Measurements from ENCODE around the gene DYNLT5.
"Not testable (repeated sequence)": the region's sequence is repeated elsewhere in the genome, so short reads cannot be mapped to it uniquely, and the experiment has no call there.

The DYNLT5 gene

GRCh38 chr1:66730462-66730861 lies 21.8 kb upstream of the DYNLT5 start:
- DNase-seq = no peak
- TF ChIP-seq CTCF (IDR thresholded peaks at IDR 0.05; ENCODE audit: low read depth, low read length) = no peak
- Histone ChIP-seq H3K36me3 (no peaks in the 10 kb centered on the region), H3K9me3 (ENCODE audit: severe bottlenecking) (no peaks in the 10 kb centered on the region), H3K4me3 (ENCODE audit: low read depth, low read length) (no peak overlapping the region), H3K27me3 (ENCODE audit: insufficient read depth, low read depth, severe bottlenecking) (no peaks in the 10 kb centered on the region), H3K27ac (no peak overlapping the region)

GRCh38 chr1:66731170-66731865 lies 20.9 kb upstream of the DYNLT5 start:
- Histone ChIP-seq H3K27me3 (ENCODE audit: insufficient read depth, low read depth, severe bottlenecking) (no peaks in the 10 kb centered on the region), H3K27ac (no peak overlapping the region), H3K4me3 (ENCODE audit: low read depth, low read length) (no peak overlapping the region), H3K9me3 (ENCODE audit: severe bottlenecking) (no peaks in the 10 kb centered on the region), H3K36me3 (no peaks in the 10 kb centered on the region)
- DNase-seq = no peak
- TF ChIP-seq CTCF (IDR thresholded peaks at IDR 0.05; ENCODE audit: low read depth, low read length) = no peak

- TF ChIP-seq CTCF (IDR thresholded peaks at IDR 0.05; ENCODE audit: low read depth, low read length) = no peak
- DNase-seq = no peak
- H3K9me3 ChIP-seq (ENCODE audit: severe bottlenecking) = no peaks in the 10 kb centered on the region
- no peaks in the 10 kb centered on the region for H3K36me3 ChIP-seq
- H3K4me3 ChIP-seq (ENCODE audit: low read depth, low read length) = no peak overlapping the region
- no peaks in the 10 kb centered on the region for H3K27me3 ChIP-seq (ENCODE audit: insufficient read depth, low read depth, severe bottlenecking)
- no peak overlapping the region for H3K27ac ChIP-seq
Observed at GRCh38 chr1:66732407-66733166, 19.7 kb upstream of the DYNLT5 start.

GRCh38 chr1:66733348-66734017 lies 18.8 kb upstream of the DYNLT5 start:
- no peak for TF ChIP-seq CTCF (IDR thresholded peaks at IDR 0.05; ENCODE audit: low read depth, low read length)
- Histone ChIP-seq H3K9me3 (ENCODE audit: severe bottlenecking) (no peaks in the 10 kb centered on the region), H3K4me3 (ENCODE audit: low read depth, low read length) (no peak overlapping the region), H3K27me3 (ENCODE audit: insufficient read depth, low read depth, severe bottlenecking) (no peaks in the 10 kb centered on the region), H3K36me3 (no peaks in the 10 kb centered on the region), H3K27ac (no peak overlapping the region)
- no peak for DNase-seq

- not testable (repeated sequence) for H3K4me3 ChIP-seq (ENCODE audit: low read depth, low read length); H3K9me3 ChIP-seq (ENCODE audit: severe bottlenecking)
Observed at GRCh38 chr1:66734531-66734930, 17.7 kb upstream of the DYNLT5 start.

GRCh38 chr1:66737836-66738235 lies 14.4 kb upstream of the DYNLT5 start:
- DNase-seq = no peak
- Histone ChIP-seq H3K36me3 (no peaks in the 10 kb centered on the region), H3K9me3 (ENCODE audit: severe bottlenecking) (no peaks in the 10 kb centered on the region), H3K27me3 (ENCODE audit: insufficient read depth, low read depth, severe bottlenecking) (no peaks in the 10 kb centered on the region), H3K27ac (no peak overlapping the region), H3K4me3 (ENCODE audit: low read depth, low read length) (no peak overlapping the region)
- TF ChIP-seq CTCF (IDR thresholded peaks at IDR 0.05; ENCODE audit: low read depth, low read length) = no peak

More at GRCh38 chr1:66734531-66734930, 17.7 kb upstream of the DYNLT5 start:
- DNase-seq; H3K36me3 ChIP-seq; H3K27me3 ChIP-seq (ENCODE audit: insufficient read depth, low read depth, severe bottlenecking); H3K27ac ChIP-seq: not testable (repeated sequence)

Data from WERI-Rb-1 (cell line).